ENCODE results near the gene TATDN2. TPM values are rescaled to one million over a fixed set of nuclear protein-coding genes. Genes with fewer than 3 reads are reported as not detected.
"Not testable (repeated sequence)": the region's sequence is repeated elsewhere in the genome, so short reads cannot be mapped to it uniquely, and the experiment has no call there.

TATDN2 gene
- total RNA-seq, 2 donors from 2014 or later, result 56.8 to 63.7 TPM

- H3K4me3 Mint-ChIP-seq, result peak overlapping the region; percentile 68
- peaks cover 37% of the 10 kb centered on the region for H3K4me1 Mint-ChIP-seq
- not testable (repeated sequence) for H3K9me3 ChIP-seq (ENCODE audit: control insufficient read depth, low read length, poor library complexity, severe bottlenecking); DNase-seq; H3K36me3 Mint-ChIP-seq (ENCODE audit: low read depth); ATAC-seq; H3K27me3 Mint-ChIP-seq
- H3K27ac Mint-ChIP-seq, result peak overlapping the region; percentile 81
Measured at GRCh38 chr3:10266936-10267335, 18.7 kb downstream of the TATDN2 start.

GRCh38 chr3:10268116-10268515, 19.9 kb downstream of the TATDN2 start:
- peaks cover 6% of the 10 kb centered on the region for H3K36me3 Mint-ChIP-seq (ENCODE audit: low read depth)
- H3K27me3 Mint-ChIP-seq, result no peaks in the 10 kb centered on the region
- H3K4me3 Mint-ChIP-seq, result no peak overlapping the region
- H3K27ac Mint-ChIP-seq, result peak overlapping the region; percentile 81
- no peaks in the 10 kb centered on the region for H3K9me3 ChIP-seq (ENCODE audit: control insufficient read depth, low read length, poor library complexity, severe bottlenecking)
- no peak for DNase-seq
- no peak for ATAC-seq
- peaks cover 35% of the 10 kb centered on the region for H3K4me1 Mint-ChIP-seq

- H3K9me3 ChIP-seq (ENCODE audit: control insufficient read depth, low read length, poor library complexity, severe bottlenecking), result no peaks in the 10 kb centered on the region
- no peak for DNase-seq
- Mint-ChIP-seq H3K27me3 (no peaks in the 10 kb centered on the region), H3K36me3 (ENCODE audit: low read depth) (peaks cover 2% of the 10 kb centered on the region), H3K27ac (peak overlapping the region; percentile 81), H3K4me3 (peak overlapping the region; percentile 3), H3K4me1 (peaks cover 33% of the 10 kb centered on the region)
- no peak for ATAC-seq
Measured at GRCh38 chr3:10268930-10269329, 20.7 kb downstream of the TATDN2 start.

GRCh38 chr3:10269443-10269842, 21.2 kb downstream of the TATDN2 start:
- Mint-ChIP-seq H3K27me3 (no peaks in the 10 kb centered on the region), H3K4me1 (peaks cover 34% of the 10 kb centered on the region), H3K4me3 (no peak overlapping the region), H3K36me3 (ENCODE audit: low read depth) (peaks cover 2% of the 10 kb centered on the region), H3K27ac (peak overlapping the region; percentile 81)
- DNase-seq, result no peak
- no peak for ATAC-seq
- no peaks in the 10 kb centered on the region for H3K9me3 ChIP-seq (ENCODE audit: control insufficient read depth, low read length, poor library complexity, severe bottlenecking)

GRCh38 chr3:10272476-10272875, 24.2 kb downstream of the TATDN2 start:
- not testable (repeated sequence) for H3K4me3 Mint-ChIP-seq; ATAC-seq; H3K36me3 Mint-ChIP-seq (ENCODE audit: low read depth); H3K27me3 Mint-ChIP-seq; DNase-seq; H3K9me3 ChIP-seq (ENCODE audit: control insufficient read depth, low read length, poor library complexity, severe bottlenecking)
- peak overlapping the region; percentile 89 for H3K27ac Mint-ChIP-seq
- H3K4me1 Mint-ChIP-seq, result peaks cover 33% of the 10 kb centered on the region

GRCh38 chr3:10272977-10273376, 24.7 kb downstream of the TATDN2 start:
- Mint-ChIP-seq H3K27me3 (no peaks in the 10 kb centered on the region), H3K4me1 (peaks cover 31% of the 10 kb centered on the region), H3K4me3 (peak overlapping the region; percentile 81), H3K27ac (peak overlapping the region; percentile 89), H3K36me3 (ENCODE audit: low read depth) (no peaks in the 10 kb centered on the region)
- no peaks in the 10 kb centered on the region for H3K9me3 ChIP-seq (ENCODE audit: control insufficient read depth, low read length, poor library complexity, severe bottlenecking)
- DNase-seq (no peak), ATAC-seq (no peak)

GRCh38 chr3:10273702-10274305, 25.5 kb downstream of the TATDN2 start:
- H3K36me3 Mint-ChIP-seq (ENCODE audit: low read depth), result peaks cover 2% of the 10 kb centered on the region
- H3K4me1 Mint-ChIP-seq, result peaks cover 31% of the 10 kb centered on the region
- H3K27ac Mint-ChIP-seq, result peak overlapping the region; percentile 89
- H3K9me3 ChIP-seq (ENCODE audit: control insufficient read depth, low read length, poor library complexity, severe bottlenecking), result no peaks in the 10 kb centered on the region
- DNase-seq (no peak), ATAC-seq (no peak)
- no peaks in the 10 kb centered on the region for H3K27me3 Mint-ChIP-seq
- no peak overlapping the region for H3K4me3 Mint-ChIP-seq

GRCh38 chr3:10274601-10275000, 26.3 kb downstream of the TATDN2 start:
- DNase-seq (no peak), ATAC-seq (no peak)
- H3K9me3 ChIP-seq (ENCODE audit: control insufficient read depth, low read length, poor library complexity, severe bottlenecking), result no peaks in the 10 kb centered on the region
- no peak overlapping the region for H3K4me3 Mint-ChIP-seq
- peaks cover 2% of the 10 kb centered on the region for H3K36me3 Mint-ChIP-seq (ENCODE audit: low read depth)
- H3K27ac Mint-ChIP-seq, result peak overlapping the region; percentile 84
- peaks cover 26% of the 10 kb centered on the region for H3K4me1 Mint-ChIP-seq
- H3K27me3 Mint-ChIP-seq, result no peaks in the 10 kb centered on the region

- no peaks in the 10 kb centered on the region for H3K9me3 ChIP-seq (ENCODE audit: control insufficient read depth, low read length, poor library complexity, severe bottlenecking)
- Mint-ChIP-seq H3K27ac (peak overlapping the region; percentile 83), H3K4me3 (no peak overlapping the region), H3K27me3 (no peaks in the 10 kb centered on the region), H3K4me1 (peaks cover 28% of the 10 kb centered on the region), H3K36me3 (ENCODE audit: low read depth) (peaks cover 2% of the 10 kb centered on the region)
- DNase-seq (no peak), ATAC-seq (peak; percentile 51)
Measured at GRCh38 chr3:10277115-10277625, 28.9 kb downstream of the TATDN2 start.

GRCh38 chr3:10278501-10278900, 30.2 kb downstream of the TATDN2 start:
- Mint-ChIP-seq H3K4me1 (peaks cover 21% of the 10 kb centered on the region), H3K27me3 (no peaks in the 10 kb centered on the region), H3K36me3 (ENCODE audit: low read depth) (peaks cover 2% of the 10 kb centered on the region), H3K4me3 (no peak overlapping the region), H3K27ac (peak overlapping the region; percentile 2)
- DNase-seq (no peak), ATAC-seq (no peak)
- H3K9me3 ChIP-seq (ENCODE audit: control insufficient read depth, low read length, poor library complexity, severe bottlenecking), result no peaks in the 10 kb centered on the region

GRCh38 chr3:10279384-10280176, 31.3 kb downstream of the TATDN2 start:
- H3K9me3 ChIP-seq (ENCODE audit: control insufficient read depth, low read length, poor library complexity, severe bottlenecking), result no peaks in the 10 kb centered on the region
- no peak for ATAC-seq
- H3K4me3 Mint-ChIP-seq, result no peak overlapping the region
- H3K27me3 Mint-ChIP-seq, result no peaks in the 10 kb centered on the region
- DNase-seq, result no peak
- peak overlapping the region; percentile 29 for H3K27ac Mint-ChIP-seq
- peaks cover 18% of the 10 kb centered on the region for H3K4me1 Mint-ChIP-seq
- peaks cover 2% of the 10 kb centered on the region for H3K36me3 Mint-ChIP-seq (ENCODE audit: low read depth)

GRCh38 chr3:10280177-10280529, 31.9 kb downstream of the TATDN2 start:
- Mint-ChIP-seq H3K27me3 (no peaks in the 10 kb centered on the region), H3K27ac (peak overlapping the region; percentile 29), H3K4me3 (no peak overlapping the region), H3K4me1 (peaks cover 23% of the 10 kb centered on the region), H3K36me3 (ENCODE audit: low read depth) (peaks cover 2% of the 10 kb centered on the region)
- no peak for DNase-seq
- H3K9me3 ChIP-seq (ENCODE audit: control insufficient read depth, low read length, poor library complexity, severe bottlenecking), result no peaks in the 10 kb centered on the region
- ATAC-seq, result no peak

GRCh38 chr3:10280571-10280970, 32.3 kb downstream of the TATDN2 start:
- Mint-ChIP-seq H3K27me3 (no peaks in the 10 kb centered on the region), H3K27ac (peak overlapping the region; percentile 29), H3K4me1 (peaks cover 23% of the 10 kb centered on the region), H3K36me3 (ENCODE audit: low read depth) (peaks cover 2% of the 10 kb centered on the region), H3K4me3 (no peak overlapping the region)
- DNase-seq, result no peak
- no peak for ATAC-seq
- H3K9me3 ChIP-seq (ENCODE audit: control insufficient read depth, low read length, poor library complexity, severe bottlenecking), result no peaks in the 10 kb centered on the region
